ENCODE results near the gene METRN. TPM values are rescaled to one million over a fixed set of nuclear protein-coding genes. Genes with fewer than 3 reads are reported as not detected.

The METRN gene
- total RNA-seq, 4 donors from 2014 or later: 24.4 to 42.1 (median 33.3) TPM

GRCh38 chr16:725041-725376 lies 10.1 kb downstream of the METRN start:
- ATAC-seq (no peak), DNase-seq (no peak)
- no peaks in the 10 kb centered on the region for H3K9me3 ChIP-seq
- H3K4me1 ChIP-seq: peaks cover 17 to 23% of the 10 kb centered on the region in 2 donors
- no peaks in the 10 kb centered on the region for H3K36me3 ChIP-seq
- intact Hi-C loops (cut with DNase I; ENCODE audit: low total_unique reads) (no loop called here), in situ Hi-C loops (cut with MboI; ENCODE audit: low sequenced_read_pairs in 4 of 4) (no loop called here)
- no peak overlapping the region for H3K4me3 ChIP-seq
- H3K27ac ChIP-seq: no peak overlapping the region
- H3K27me3 ChIP-seq: peaks cover 22 to 38% (median 34%) of the 10 kb centered on the region in 3 donors
- no peak for TF ChIP-seq POLR2A (IDR thresholded peaks at IDR 0.05)
- no peak for TF ChIP-seq CTCF (IDR thresholded peaks at IDR 0.05 in 4 of 5, conservative IDR thresholded peaks at IDR 0.05 in 1 of 5)

GRCh38 chr16:725463-726187 lies 10.7 kb downstream of the METRN start:
- DNase-seq (no peak), ATAC-seq (no peak)
- H3K4me1 ChIP-seq: peaks cover 12 to 17% of the 10 kb centered on the region in 2 donors
- no peak for TF ChIP-seq POLR2A (IDR thresholded peaks at IDR 0.05)
- TF ChIP-seq CTCF (IDR thresholded peaks at IDR 0.05 in 4 of 5, conservative IDR thresholded peaks at IDR 0.05 in 1 of 5): no peak
- H3K27me3 ChIP-seq: peaks cover 22 to 38% (median 34%) of the 10 kb centered on the region in 3 donors
- H3K36me3 ChIP-seq: peaks cover 0 to 4% of the 10 kb centered on the region in 2 donors
- H3K27ac ChIP-seq: no peak overlapping the region
- no peaks in the 10 kb centered on the region for H3K9me3 ChIP-seq
- intact Hi-C loops (cut with DNase I; ENCODE audit: low total_unique reads) (no loop called here), in situ Hi-C loops (cut with MboI; ENCODE audit: low sequenced_read_pairs in 4 of 4) (no loop called here)
- H3K4me3 ChIP-seq: no peak overlapping the region

- peaks cover 0 to 5% of the 10 kb centered on the region in 2 donors for H3K36me3 ChIP-seq
These were observed 11.2 kb downstream of the METRN start for GRCh38 chr16:726188-726437.

DNA sequence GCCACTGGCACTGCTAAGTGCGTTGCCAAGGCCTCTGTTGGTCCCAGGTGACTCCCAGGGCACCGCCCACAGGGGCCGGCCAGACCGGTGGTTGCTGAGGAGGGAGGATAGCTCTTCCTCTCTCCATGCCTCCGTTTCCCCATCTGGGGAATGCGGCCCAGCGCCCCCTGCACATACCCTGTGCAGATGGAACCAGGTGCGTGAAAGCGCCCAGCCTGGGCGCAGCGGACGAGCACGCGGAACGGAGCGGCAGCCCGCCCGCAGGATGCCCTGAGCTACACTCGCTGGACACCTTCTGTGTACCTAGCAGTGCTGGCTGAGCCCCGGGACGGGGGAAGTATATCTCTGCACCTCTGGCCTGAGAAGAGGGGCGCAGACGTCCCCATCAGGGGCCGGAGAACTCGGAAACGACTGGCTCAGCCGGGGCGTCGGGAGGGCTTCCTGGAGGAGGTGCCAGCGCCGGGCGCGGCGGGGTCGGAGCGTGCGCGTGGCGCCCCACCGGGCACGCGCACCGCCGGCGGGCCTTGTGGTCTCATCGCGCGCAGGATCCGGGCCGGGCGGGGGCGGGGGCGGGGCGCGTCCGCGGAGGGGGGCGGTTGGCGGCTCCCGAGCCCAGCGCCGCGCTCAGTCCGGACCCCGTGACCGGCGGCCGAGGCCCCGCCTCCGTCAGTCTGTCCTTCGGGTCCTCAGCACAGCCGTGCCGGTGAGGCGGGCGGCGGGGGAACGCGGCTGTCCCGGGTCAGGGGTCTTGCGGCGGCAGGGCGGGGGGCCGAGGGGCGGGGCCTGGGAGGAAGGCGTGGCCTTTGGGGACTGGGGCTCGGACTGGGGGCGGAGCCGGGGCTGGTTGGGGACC lies 11.7 kb downstream of the METRN start, which contains the start of the genes CCDC78 and HAGHL:
TSS of gene CCDC78 (minus strand) at position 6 of the 853 bp plus-strand sequence. CDS start 76 bp downstream, outside the sequence.
TSS of gene HAGHL (plus strand) at position 669 of the 853 bp plus-strand sequence. CDS start 404 bp downstream, outside the sequence.
- intact Hi-C loops (cut with DNase I; ENCODE audit: low total_unique reads): no loop called here
- DNase-seq: no peak
- TF ChIP-seq POLR2A (IDR thresholded peaks at IDR 0.05) (no peak), CTCF (IDR thresholded peaks at IDR 0.05 in 4 of 5, conservative IDR thresholded peaks at IDR 0.05 in 1 of 5) (no peak)
- H3K27ac ChIP-seq: no peak within 1 kb of the TSS
- H3K36me3 ChIP-seq: peaks cover 0 to 5% of the 10 kb centered on the region in 2 donors
- H3K9me3 ChIP-seq: no peaks in the 10 kb centered on the region
- H3K4me1 ChIP-seq: peaks cover 9 to 13% of the 10 kb centered on the region in 2 donors
- H3K27me3 ChIP-seq: peaks cover 22 to 38% (median 34%) of the 10 kb centered on the region in 3 donors
- peak in 1 of 2 donors; percentile 26 for ATAC-seq
- peak within 1 kb of the TSS; percentile 32 to 55 (median 51) for H3K4me3 ChIP-seq
- in situ Hi-C loops (cut with MboI; ENCODE audit: low sequenced_read_pairs in 4 of 4): no loop called here

More at GRCh38 chr16:726188-726437, 11.2 kb downstream of the METRN start:
- no peak for DNase-seq
- no peaks in the 10 kb centered on the region for H3K9me3 ChIP-seq
- peaks cover 22 to 38% (median 34%) of the 10 kb centered on the region in 3 donors for H3K27me3 ChIP-seq
- no peak for ATAC-seq
- intact Hi-C loops (cut with DNase I; ENCODE audit: low total_unique reads): no loop called here
- H3K4me3 ChIP-seq: no peak overlapping the region
- in situ Hi-C loops (cut with MboI; ENCODE audit: low sequenced_read_pairs in 4 of 4): no loop called here
- peaks cover 12 to 16% of the 10 kb centered on the region in 2 donors for H3K4me1 ChIP-seq
- TF ChIP-seq POLR2A (IDR thresholded peaks at IDR 0.05) (no peak), CTCF (IDR thresholded peaks at IDR 0.05 in 4 of 5, conservative IDR thresholded peaks at IDR 0.05 in 1 of 5) (no peak)
- H3K27ac ChIP-seq: no peak overlapping the region
